Stomach smooth muscle (tissue), 2 donors: Measurements from ENCODE around the gene DHRS7C.

Experiments used
- H3K27ac ChIP-seq: one replicate; pipeline ENCODE4 v1.7.0; 2013; ENCODE audit warnings: mild to moderate bottlenecking, low read length, inconsistent platforms
- H3K27me3 ChIP-seq, 2 donors: one replicate each; pipeline ENCODE4 v1.7.0; 2013; ENCODE audit warnings: low read length in 2 of 2; ENCODE audit not compliant: insufficient read depth in 2 of 2, control insufficient read depth in 1 of 2
- H3K36me3 ChIP-seq, 2 donors: one replicate each; pipeline ENCODE4 v1.7.0; 2013; ENCODE audit warnings: low read length in 2 of 2; ENCODE audit not compliant: control insufficient read depth in 2 of 2, insufficient read depth in 2 of 2
- H3K4me1 ChIP-seq: one replicate; pipeline ENCODE4 v1.7.0; 2013; ENCODE audit warnings: low read length; ENCODE audit not compliant: control insufficient read depth, insufficient read depth
- H3K4me3 ChIP-seq, 2 donors: one replicate each; pipeline ENCODE4 v1.7.0; 2013; ENCODE audit warnings: low read length in 2 of 2
- H3K9ac ChIP-seq, 2 donors: one replicate each; pipeline ENCODE4 v1.7.0; 2013; ENCODE audit warnings: low read length in 2 of 2, mild to moderate bottlenecking in 1 of 2
- H3K9me3 ChIP-seq, 2 donors: one replicate each; pipeline ENCODE4 v1.7.0; 2013; ENCODE audit warnings: low read length in 2 of 2; ENCODE audit not compliant: control insufficient read depth in 2 of 2
- donor health status: healthy.
- donor health status: Pancreatic carcinoma.

The DHRS7C gene

DNA sequence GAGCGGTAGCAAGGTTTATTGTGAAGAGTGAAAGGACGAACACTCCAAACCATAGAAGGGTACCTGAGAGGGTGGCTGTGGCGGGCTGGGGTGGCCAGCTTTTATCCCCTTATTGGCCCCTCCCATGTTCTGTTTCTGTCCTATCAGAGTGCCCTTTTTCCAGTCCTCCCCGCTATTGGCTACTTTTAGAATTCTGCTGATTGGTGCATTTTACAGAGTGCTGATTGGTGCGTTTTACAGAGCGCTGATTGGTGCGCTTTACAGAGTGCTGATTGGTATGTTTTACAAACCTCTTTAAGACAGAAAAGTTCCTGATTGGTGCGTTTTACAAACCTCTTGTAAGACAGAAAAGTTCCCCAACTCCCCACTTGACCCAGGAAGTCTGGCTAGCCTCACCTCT, 18.0 kb upstream of the DHRS7C start:
- H3K27ac ChIP-seq: no peak overlapping the region
- H3K9ac ChIP-seq: no peak overlapping the region
- no peak overlapping the region for H3K4me3 ChIP-seq
- H3K27me3 ChIP-seq: no peaks in the 10 kb centered on the region
- peaks cover under 1 to 7% of the 10 kb centered on the region in 2 donors for H3K9me3 ChIP-seq
- no peaks in the 10 kb centered on the region for H3K36me3 ChIP-seq
- no peaks in the 10 kb centered on the region for H3K4me1 ChIP-seq

DNA sequence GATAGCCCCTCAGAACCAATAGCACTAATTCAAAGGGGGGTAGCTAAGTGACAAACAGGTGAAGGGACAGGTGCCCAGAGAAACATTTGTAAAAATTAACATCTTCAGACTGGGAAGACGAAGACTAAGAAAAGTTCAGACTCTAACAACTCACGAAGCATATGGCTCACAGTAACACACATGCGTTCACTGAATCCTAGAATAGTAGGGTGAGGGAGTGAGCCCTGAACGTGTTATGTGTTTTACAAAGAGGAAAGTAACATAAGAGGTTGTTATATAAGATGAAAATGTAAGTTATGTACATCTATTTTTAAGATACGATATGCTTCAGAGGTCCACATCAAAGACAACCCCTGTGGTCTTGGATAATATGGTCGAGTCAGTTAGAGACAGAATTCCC, 15.3 kb upstream of the DHRS7C start:
- Histone ChIP-seq H3K4me3 (no peak overlapping the region), H3K4me1 (no peaks in the 10 kb centered on the region), H3K36me3 (no peaks in the 10 kb centered on the region), H3K9me3 (peaks cover 7% of the 10 kb centered on the region in 2 donors), H3K9ac (no peak overlapping the region), H3K27ac (no peak overlapping the region), H3K27me3 (peaks cover 0 to 2% of the 10 kb centered on the region in 2 donors)

DNA sequence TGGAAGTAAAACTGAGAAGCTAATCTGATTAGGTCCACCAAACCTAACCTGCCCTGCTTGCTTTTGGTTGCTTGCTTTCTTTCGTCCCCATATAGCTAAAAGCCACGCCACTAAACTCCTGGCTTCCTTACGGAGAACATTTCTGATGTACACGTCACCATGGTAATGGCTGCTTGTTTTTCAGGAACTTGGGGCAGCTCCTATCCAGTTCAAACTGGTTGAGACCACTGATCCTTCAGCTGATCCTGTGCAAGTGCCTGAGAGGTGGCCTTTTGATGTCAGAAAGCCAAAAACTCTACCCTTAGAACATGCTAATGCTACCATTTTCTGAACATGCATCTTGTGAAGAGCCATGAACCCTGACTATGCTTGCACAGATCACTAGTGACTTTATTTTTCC, 14.4 kb upstream of the DHRS7C start:
- Histone ChIP-seq H3K9ac (no peak overlapping the region), H3K36me3 (no peaks in the 10 kb centered on the region), H3K4me1 (no peaks in the 10 kb centered on the region), H3K27me3 (peaks cover 0 to 2% of the 10 kb centered on the region in 2 donors), H3K4me3 (no peak overlapping the region), H3K27ac (no peak overlapping the region), H3K9me3 (peaks cover 7% of the 10 kb centered on the region in 2 donors)

DNA sequence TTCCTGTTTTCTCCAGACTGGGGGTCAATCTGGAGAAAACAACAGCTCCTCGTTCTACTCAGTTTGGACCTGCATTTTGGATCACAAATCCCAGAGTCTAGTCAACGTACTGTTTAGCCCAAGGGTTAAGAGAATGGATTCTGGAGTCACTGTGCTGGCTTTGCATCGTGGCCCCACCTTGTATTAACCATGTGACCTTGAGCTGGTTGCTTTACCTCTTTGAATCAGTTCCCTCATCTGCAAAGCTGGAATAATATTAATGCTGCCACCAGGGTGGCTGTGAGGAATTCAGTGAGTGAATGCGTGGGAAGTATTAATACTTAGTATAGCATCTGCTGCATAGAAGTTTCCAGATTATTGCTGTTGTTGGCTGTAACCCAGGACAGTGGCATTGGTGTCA, 11.3 kb upstream of the DHRS7C start:
- H3K4me1 ChIP-seq: no peaks in the 10 kb centered on the region
- peaks cover 0 to 2% of the 10 kb centered on the region in 2 donors for H3K27me3 ChIP-seq
- H3K36me3 ChIP-seq: no peaks in the 10 kb centered on the region
- no peak overlapping the region for H3K27ac ChIP-seq
- no peak overlapping the region for H3K4me3 ChIP-seq
- peaks cover 7% of the 10 kb centered on the region in 2 donors for H3K9me3 ChIP-seq
- H3K9ac ChIP-seq: no peak overlapping the region

- Histone ChIP-seq H3K27me3 (peaks cover 0 to 2% of the 10 kb centered on the region in 2 donors), H3K36me3 (no peaks in the 10 kb centered on the region), H3K4me1 (no peaks in the 10 kb centered on the region), H3K9me3 (peaks cover 3 to 7% of the 10 kb centered on the region in 2 donors), H3K27ac (no peak overlapping the region), H3K4me3 (no peak overlapping the region), H3K9ac (no peak overlapping the region)
Observed at GRCh38 chr17:9802294-9802693, 10.9 kb upstream of the DHRS7C start.

DNA sequence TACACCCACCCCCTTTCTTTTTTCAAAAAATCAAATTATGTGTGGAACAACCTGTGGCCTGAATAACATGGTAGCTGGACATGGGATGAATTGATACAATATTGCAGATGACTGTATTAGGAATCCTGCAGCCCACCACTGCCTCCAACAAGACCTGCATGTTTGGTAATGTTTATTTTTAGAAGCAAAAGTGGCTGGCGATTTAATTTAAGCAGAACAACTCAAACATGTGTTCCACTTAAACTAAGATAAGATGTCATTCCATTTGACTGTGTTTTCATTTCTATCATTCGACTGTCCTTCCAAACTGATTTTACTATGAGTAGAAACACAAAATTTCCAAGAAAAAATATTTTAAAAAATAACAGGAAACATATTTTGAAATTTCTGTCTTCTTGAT, 10.1 kb upstream of the DHRS7C start:
- Histone ChIP-seq H3K9ac (no peak overlapping the region), H3K4me1 (no peaks in the 10 kb centered on the region), H3K9me3 (peaks cover 3 to 7% of the 10 kb centered on the region in 2 donors), H3K4me3 (no peak overlapping the region), H3K27ac (no peak overlapping the region), H3K36me3 (no peaks in the 10 kb centered on the region), H3K27me3 (peaks cover 0 to 2% of the 10 kb centered on the region in 2 donors)

- H3K4me1 ChIP-seq: no peaks in the 10 kb centered on the region
- no peaks in the 10 kb centered on the region for H3K27me3 ChIP-seq
- H3K4me3 ChIP-seq: no peak overlapping the region
- H3K9me3 ChIP-seq: peaks cover 0 to 1% of the 10 kb centered on the region in 2 donors
- no peaks in the 10 kb centered on the region for H3K36me3 ChIP-seq
- H3K9ac ChIP-seq: no peak overlapping the region
- H3K27ac ChIP-seq: no peak overlapping the region
Observed at GRCh38 chr17:9798724-9799123, 7.3 kb upstream of the DHRS7C start.

- H3K27me3 ChIP-seq: no peaks in the 10 kb centered on the region
- no peaks in the 10 kb centered on the region for H3K4me1 ChIP-seq
- H3K9ac ChIP-seq: no peak overlapping the region
- H3K27ac ChIP-seq: no peak overlapping the region
- H3K36me3 ChIP-seq: no peaks in the 10 kb centered on the region
- no peak overlapping the region for H3K4me3 ChIP-seq
- H3K9me3 ChIP-seq: no peaks in the 10 kb centered on the region
Observed at GRCh38 chr17:9798008-9798407, 6.6 kb upstream of the DHRS7C start.

DNA sequence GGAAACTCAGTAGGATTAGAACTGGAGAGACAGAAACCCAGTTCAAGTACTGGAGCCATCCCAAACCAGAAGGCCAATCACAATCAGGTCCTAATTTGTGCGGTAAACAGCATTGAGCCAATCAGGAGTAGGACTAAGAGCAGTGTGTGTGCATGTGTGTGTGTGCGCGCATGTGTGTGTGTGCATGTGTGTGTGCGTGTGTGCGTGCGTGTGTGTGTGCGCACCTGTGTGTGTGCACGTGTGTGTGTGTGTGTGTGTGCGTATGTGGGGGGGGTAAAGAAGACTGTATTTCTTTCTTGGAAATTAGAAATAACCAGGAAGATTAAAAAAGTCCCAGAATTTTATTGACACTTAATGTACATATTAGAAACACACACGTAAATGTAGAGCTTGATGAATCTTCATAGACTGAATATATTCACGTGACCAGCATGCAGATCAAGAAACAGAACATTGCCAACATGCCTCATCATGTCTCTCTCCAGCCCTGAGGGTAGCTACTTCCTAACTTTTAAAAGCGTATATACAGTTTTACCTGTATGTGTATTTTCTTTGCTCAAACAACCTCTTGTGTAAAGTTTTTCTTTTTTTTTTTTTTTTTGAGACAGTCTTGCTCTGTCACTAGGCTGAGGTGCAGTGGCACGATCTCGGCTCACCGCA, 919 bp upstream of the DHRS7C start:
- Histone ChIP-seq H3K9ac (no peak overlapping the region), H3K4me1 (peaks cover 16% of the 10 kb centered on the region), H3K27me3 (no peaks in the 10 kb centered on the region), H3K36me3 (no peaks in the 10 kb centered on the region), H3K9me3 (no peaks in the 10 kb centered on the region), H3K4me3 (no peak overlapping the region), H3K27ac (no peak overlapping the region)

GRCh38 chr17:9790316-9790715, 1.1 kb downstream of the DHRS7C start:
- H3K9ac ChIP-seq: no peak overlapping the region
- H3K27ac ChIP-seq: no peak overlapping the region
- no peaks in the 10 kb centered on the region for H3K9me3 ChIP-seq
- no peak overlapping the region for H3K4me3 ChIP-seq
- peaks cover 16% of the 10 kb centered on the region for H3K4me1 ChIP-seq
- H3K36me3 ChIP-seq: no peaks in the 10 kb centered on the region
- no peaks in the 10 kb centered on the region for H3K27me3 ChIP-seq

- Histone ChIP-seq H3K9ac (no peak overlapping the region), H3K4me1 (peaks cover 16% of the 10 kb centered on the region), H3K27me3 (no peaks in the 10 kb centered on the region), H3K36me3 (no peaks in the 10 kb centered on the region), H3K27ac (no peak overlapping the region), H3K9me3 (no peaks in the 10 kb centered on the region), H3K4me3 (no peak overlapping the region)
Observed at GRCh38 chr17:9788601-9789000, 2.8 kb downstream of the DHRS7C start.
